Peyer's patch (tissue), 4 donors: ENCODE results near the gene PINLYP. TPM values are rescaled to one million over a fixed set of nuclear protein-coding genes. Genes with fewer than 3 reads are reported as not detected.
"Not testable (repeated sequence)": the region's sequence is repeated elsewhere in the genome, so short reads cannot be mapped to it uniquely, and the experiment has no call there.

Source experiments
- DNase-seq, 3 donors: peaks; one replicate each; pipeline ENCODE4 v3.0.0-alpha.2; 2017 to 2019
- H3K27ac ChIP-seq, 4 donors: fragments of 200-600 bp; sonication (generic); one replicate each; pipeline ENCODE4 v1.5.1; 2016 to 2019
- H3K27me3 ChIP-seq, 2 donors: fragments of 200-600 bp; sonication (generic); one replicate each; pipeline ENCODE4 v1.5.1; 2019
- H3K36me3 ChIP-seq, 3 donors: fragments of 200-600 bp; sonication (generic); one replicate each; pipeline ENCODE4 v1.5.1; 2016 to 2019
- H3K4me1 ChIP-seq, 4 donors: fragments of 200-600 bp; sonication (generic); one replicate each; pipeline ENCODE4 v1.5.1; 2016 to 2019
- H3K4me3 ChIP-seq, 4 donors: fragments of 200-600 bp; sonication (generic); 1 replicate in 3 of 4; 2 replicates in 1 of 4; pipeline ENCODE4 v1.5.1; 2016 to 2019; ENCODE audit warnings: mild to moderate bottlenecking in 1 of 4
- H3K9me3 ChIP-seq, 4 donors: fragments of 200-600 bp; sonication (generic); one replicate each; pipeline ENCODE4 v1.5.1; 2016 to 2019; ENCODE audit warnings: mild to moderate bottlenecking in 1 of 4
- POLR2A ChIP-seq, 2 donors: fragments of 450-650 bp; IDR thresholded peaks; one replicate each; pipeline ENCODE4 v1.5.1; 2017; ENCODE audit warnings: antibody characterized with exemption in 2 of 2, mild to moderate bottlenecking in 2 of 2, moderate library complexity in 2 of 2
- total RNA-seq, 4 donors: library from RNA; depleted of rRNA; stranded (reverse); fragments of >200 nt; gene quantifications; one replicate each; pipeline ENCODE4 v1.1.0, GENCODE V29; 2016
- TF ChIP-seq, protein P1 (sequence below), 6 experiments: fragments of 450-650 bp in 4 of 6; fragments of 200-600 bp in 2 of 6; sonication (generic) in 1 of 6; IDR thresholded peaks; one replicate each; pipeline ENCODE4 v1.5.1; 2017 to 2019; ENCODE audit warnings: antibody characterized with exemption in 6 of 6, mild to moderate bottlenecking in 3 of 6, moderate library complexity in 1 of 6

The PINLYP gene
- total RNA-seq, 4 donors from 2014 or later: 1.9 to 6.6 (median 2.8) TPM; not detected in 1

DNA sequence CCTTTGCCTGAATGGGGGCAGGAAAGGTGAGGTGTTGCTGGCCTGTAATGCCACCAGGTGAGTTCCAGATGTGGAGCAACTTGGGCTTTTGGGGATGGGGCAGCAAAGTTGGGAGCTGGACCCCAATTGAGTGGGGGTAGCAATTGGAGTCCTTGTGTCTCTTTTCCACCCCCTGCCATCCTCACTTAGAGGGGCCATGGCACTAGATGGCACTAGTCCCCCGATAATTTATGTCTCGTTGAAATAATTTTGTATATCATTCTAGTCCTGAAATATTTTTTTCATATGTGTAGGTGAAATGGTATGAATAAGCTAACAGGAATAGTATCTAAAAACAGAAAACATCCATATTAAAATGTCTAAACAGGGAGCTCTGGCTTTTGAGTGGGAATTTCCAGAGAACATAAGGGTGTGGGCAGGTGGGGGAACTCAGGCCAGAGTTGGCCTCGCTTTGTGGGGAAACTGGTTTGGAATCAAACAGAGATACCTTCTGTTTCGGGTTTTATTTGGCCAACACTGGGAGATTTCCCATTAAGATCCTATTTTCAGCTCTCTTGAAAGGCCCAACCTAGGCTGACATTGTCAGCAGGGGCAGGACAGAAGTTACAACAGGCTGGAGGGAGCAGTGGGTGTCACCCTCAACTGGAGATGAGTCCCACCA lies 24.2 kb downstream of the PINLYP start:
- no peak overlapping the region for H3K4me3 ChIP-seq
- TF ChIP-seq POLR2A (IDR thresholded peaks at IDR 0.05): no peak
- H3K36me3 ChIP-seq: peaks cover 0 to 28% (median 0%) of the 10 kb centered on the region in 3 donors
- no peak overlapping the region for H3K27ac ChIP-seq
- no peaks in the 10 kb centered on the region for H3K27me3 ChIP-seq
- DNase-seq: no peak
- peaks cover 0 to 20% (median 14%) of the 10 kb centered on the region in 4 donors for H3K4me1 ChIP-seq
- H3K9me3 ChIP-seq: no peaks in the 10 kb centered on the region

GRCh38 chr19:43600326-43600725 lies 24.7 kb downstream of the PINLYP start:
- DNase-seq, H3K4me3 ChIP-seq, H3K27me3 ChIP-seq, H3K27ac ChIP-seq, H3K9me3 ChIP-seq: not testable (repeated sequence)
- Histone ChIP-seq H3K4me1 (peaks cover 0 to 17% (median 12%) of the 10 kb centered on the region in 4 donors), H3K36me3 (peaks cover 0 to 28% (median 0%) of the 10 kb centered on the region in 3 donors)

- TF ChIP-seq, protein P1, sequence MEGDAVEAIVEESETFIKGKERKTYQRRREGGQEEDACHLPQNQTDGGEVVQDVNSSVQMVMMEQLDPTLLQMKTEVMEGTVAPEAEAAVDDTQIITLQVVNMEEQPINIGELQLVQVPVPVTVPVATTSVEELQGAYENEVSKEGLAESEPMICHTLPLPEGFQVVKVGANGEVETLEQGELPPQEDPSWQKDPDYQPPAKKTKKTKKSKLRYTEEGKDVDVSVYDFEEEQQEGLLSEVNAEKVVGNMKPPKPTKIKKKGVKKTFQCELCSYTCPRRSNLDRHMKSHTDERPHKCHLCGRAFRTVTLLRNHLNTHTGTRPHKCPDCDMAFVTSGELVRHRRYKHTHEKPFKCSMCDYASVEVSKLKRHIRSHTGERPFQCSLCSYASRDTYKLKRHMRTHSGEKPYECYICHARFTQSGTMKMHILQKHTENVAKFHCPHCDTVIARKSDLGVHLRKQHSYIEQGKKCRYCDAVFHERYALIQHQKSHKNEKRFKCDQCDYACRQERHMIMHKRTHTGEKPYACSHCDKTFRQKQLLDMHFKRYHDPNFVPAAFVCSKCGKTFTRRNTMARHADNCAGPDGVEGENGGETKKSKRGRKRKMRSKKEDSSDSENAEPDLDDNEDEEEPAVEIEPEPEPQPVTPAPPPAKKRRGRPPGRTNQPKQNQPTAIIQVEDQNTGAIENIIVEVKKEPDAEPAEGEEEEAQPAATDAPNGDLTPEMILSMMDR (IDR thresholded peaks at IDR 0.05): no peak
- TF ChIP-seq POLR2A (IDR thresholded peaks at IDR 0.05): no peak
- H3K4me3 ChIP-seq: no peak overlapping the region
- no peaks in the 10 kb centered on the region for H3K9me3 ChIP-seq
- no peaks in the 10 kb centered on the region for H3K27me3 ChIP-seq
- H3K27ac ChIP-seq: no peak overlapping the region
- H3K4me1 ChIP-seq: no peaks in the 10 kb centered on the region
- no peak for DNase-seq
- H3K36me3 ChIP-seq: peaks cover 0 to 15% (median 0%) of the 10 kb centered on the region in 3 donors
These were observed 30.4 kb downstream of the PINLYP start for GRCh38 chr19:43605875-43606568.

GRCh38 chr19:43606569-43607229 lies 31.1 kb downstream of the PINLYP start:
- Histone ChIP-seq H3K9me3 (no peaks in the 10 kb centered on the region), H3K4me3 (no peak overlapping the region), H3K27ac (no peak overlapping the region), H3K27me3 (no peaks in the 10 kb centered on the region), H3K4me1 (no peaks in the 10 kb centered on the region), H3K36me3 (peaks cover 0 to 18% (median 0%) of the 10 kb centered on the region in 3 donors)
- no peak for DNase-seq
- no peak for TF ChIP-seq POLR2A (IDR thresholded peaks at IDR 0.05)
- TF ChIP-seq, protein P1 (IDR thresholded peaks at IDR 0.05): no peak

GRCh38 chr19:43607238-43608205 lies 31.9 kb downstream of the PINLYP start:
- no peaks in the 10 kb centered on the region for H3K9me3 ChIP-seq
- H3K27ac ChIP-seq: no peak overlapping the region
- no peak overlapping the region for H3K4me3 ChIP-seq
- TF ChIP-seq, protein P1 (IDR thresholded peaks at IDR 0.05): no peak
- H3K27me3 ChIP-seq: no peaks in the 10 kb centered on the region
- H3K36me3 ChIP-seq: peaks cover 0 to 25% (median 0%) of the 10 kb centered on the region in 3 donors
- no peaks in the 10 kb centered on the region for H3K4me1 ChIP-seq
- DNase-seq: no peak

GRCh38 chr19:43609872-43610271 lies 34.3 kb downstream of the PINLYP start:
- DNase-seq: no peak
- TF ChIP-seq, protein P1 (IDR thresholded peaks at IDR 0.05): no peak
- no peak for TF ChIP-seq POLR2A (IDR thresholded peaks at IDR 0.05)
- Histone ChIP-seq H3K27ac (no peak overlapping the region), H3K4me1 (no peaks in the 10 kb centered on the region), H3K36me3 (peaks cover 0 to 33% (median 0%) of the 10 kb centered on the region in 3 donors), H3K9me3 (no peaks in the 10 kb centered on the region), H3K4me3 (no peak overlapping the region), H3K27me3 (no peaks in the 10 kb centered on the region)
